H9 (cell line): Measurements from ENCODE around the gene FTO. TPM values are rescaled to one million over a fixed set of nuclear protein-coding genes. Genes with fewer than 3 reads are reported as not detected.

Experiments used
- DNase-seq: peaks from one replicate; pipeline ENCODE4 v3.0.0-alpha.2; 2017
- H2AFZ ChIP-seq: one replicate; pipeline ENCODE4 v1.6.1; 2013; ENCODE audit warnings: mild to moderate bottlenecking, low read length, control low read depth, moderate library complexity
- H2AK5ac ChIP-seq: 2 replicates; pipeline ENCODE4 v1.6.1; 2013; ENCODE audit warnings: low read length, control low read depth, mixed read lengths; ENCODE audit not compliant: insufficient read length
- H2BK120ac ChIP-seq: one replicate; pipeline ENCODE4 v1.6.1; 2013; ENCODE audit warnings: low read depth, mild to moderate bottlenecking, low read length, control low read depth, inconsistent platforms; ENCODE audit not compliant: poor library complexity, severe bottlenecking
- H2BK12ac ChIP-seq: 2 replicates; pipeline ENCODE4 v1.6.1; 2013; ENCODE audit warnings: low read length, control low read depth, mixed read lengths, low read depth; ENCODE audit not compliant: insufficient read length
- H2BK15ac ChIP-seq: 2 replicates; pipeline ENCODE4 v1.6.1; 2013; ENCODE audit warnings: low read depth, low read length, control low read depth
- H2BK20ac ChIP-seq: one replicate; pipeline ENCODE4 v1.6.1; 2013; ENCODE audit warnings: low read depth, mild to moderate bottlenecking, low read length, control low read depth, inconsistent platforms; ENCODE audit not compliant: poor library complexity, severe bottlenecking
- H2BK5ac ChIP-seq: 2 replicates; pipeline ENCODE4 v1.6.1; 2013; ENCODE audit warnings: low read length, control low read depth, mixed read lengths; ENCODE audit not compliant: insufficient read length
- H3K14ac ChIP-seq: 2 replicates; pipeline ENCODE4 v1.6.1; 2013; ENCODE audit warnings: low read length, control low read depth; ENCODE audit not compliant: insufficient read depth
- H3K18ac ChIP-seq: 2 replicates; pipeline ENCODE4 v1.6.1; 2013; ENCODE audit warnings: low read depth, mild to moderate bottlenecking, mixed read lengths, low read length, control low read depth; ENCODE audit not compliant: insufficient read length
- H3K23ac ChIP-seq: 2 replicates; pipeline ENCODE4 v1.6.1; 2013; ENCODE audit warnings: low read length, control low read depth, mixed read lengths, low read depth; ENCODE audit not compliant: insufficient read length
- H3K23me2 ChIP-seq: 2 replicates; pipeline ENCODE4 v1.6.1; 2013; ENCODE audit warnings: low read depth, mild to moderate bottlenecking, mixed read lengths, low read length, control low read depth; ENCODE audit not compliant: insufficient read length, poor library complexity, severe bottlenecking
- H3K27ac ChIP-seq: 2 replicates; pipeline ENCODE4 v1.5.1; 2013; ENCODE audit warnings: low read length, control low read depth, mixed read lengths, low read depth; ENCODE audit not compliant: insufficient read length
- H3K27me3 ChIP-seq: 2 replicates; pipeline ENCODE4 v1.6.1; 2013; ENCODE audit warnings: low read length, control low read depth, inconsistent platforms; ENCODE audit not compliant: insufficient read depth
- H3K4ac ChIP-seq: 2 replicates; pipeline ENCODE4 v1.6.1; 2013; ENCODE audit warnings: low read depth, mild to moderate bottlenecking, control low read depth, inconsistent platforms, low read length, moderate library complexity
- H3K4me1 ChIP-seq: 2 replicates; pipeline ENCODE4 v1.6.1; 2013; ENCODE audit warnings: low read length, control low read depth, inconsistent platforms; ENCODE audit not compliant: insufficient read depth
- H3K4me2 ChIP-seq: 2 replicates; pipeline ENCODE4 v1.6.1; 2013; ENCODE audit warnings: low read length, control low read depth, mixed read lengths; ENCODE audit not compliant: insufficient read length, insufficient read depth
- H3K56ac ChIP-seq: 2 replicates; pipeline ENCODE4 v1.6.1; 2013; ENCODE audit warnings: low read depth, mild to moderate bottlenecking, mixed read lengths, low read length, control low read depth; ENCODE audit not compliant: insufficient read length
- H3K79me1 ChIP-seq: 2 replicates; pipeline ENCODE4 v1.6.1; 2013; ENCODE audit warnings: low read depth, mild to moderate bottlenecking, moderate library complexity, low read length, control low read depth, inconsistent platforms; ENCODE audit not compliant: insufficient read depth, poor library complexity, severe bottlenecking
- H3K79me2 ChIP-seq: 2 replicates; pipeline ENCODE4 v1.6.1; 2013; ENCODE audit warnings: low read length, control low read depth, inconsistent platforms; ENCODE audit not compliant: insufficient read depth
- H3K9ac ChIP-seq: 2 replicates; pipeline ENCODE4 v1.6.1; 2013; ENCODE audit warnings: low read length, control low read depth, mixed read lengths; ENCODE audit not compliant: insufficient read length; ENCODE audit errors: extremely low read depth
- H3K9me3 ChIP-seq: one replicate; pipeline ENCODE4 v1.6.1; 2013; ENCODE audit warnings: low read depth, low read length, inconsistent platforms; ENCODE audit not compliant: control insufficient read depth
- H3T11ph ChIP-seq: one replicate; pipeline ENCODE4 v1.6.1; 2013; ENCODE audit warnings: mild to moderate bottlenecking, low read length, control low read depth, inconsistent platforms
- H4K20me1 ChIP-seq: one replicate; pipeline ENCODE4 v1.6.1; 2013; ENCODE audit not compliant: control insufficient read depth, insufficient read length, insufficient read depth
- H4K5ac ChIP-seq: 2 replicates; pipeline ENCODE4 v1.6.1; 2013; ENCODE audit warnings: low read depth, mild to moderate bottlenecking, mixed read lengths, low read length, control low read depth; ENCODE audit not compliant: insufficient read length
- H4K8ac ChIP-seq: replicated peaks from 2 replicates; pipeline ENCODE4 v1.6.1; 2013; ENCODE audit warnings: low read length, control low read depth, mixed read lengths, low read depth; ENCODE audit not compliant: insufficient read length
- H4K91ac ChIP-seq: 2 replicates; pipeline ENCODE4 v1.6.1; 2013; ENCODE audit warnings: low read depth, mild to moderate bottlenecking, moderate library complexity, mixed read lengths, low read length, control low read depth; ENCODE audit not compliant: insufficient read length
- H3K27ac Mint-ChIP-seq, 3 experiments: 2 replicates in 2 of 3; 3 replicates in 1 of 3; pipeline ENCODE4 v1.8.0; 2020 to 2021; ENCODE audit warnings: mixed read lengths in 3 of 3, mild to moderate bottlenecking in 1 of 3, moderate library complexity in 1 of 3
- H3K27me3 Mint-ChIP-seq: 2 replicates; pipeline ENCODE4 v1.8.0; 2021; ENCODE audit warnings: low read depth, mild to moderate bottlenecking, moderate library complexity, mixed read lengths
- H3K36me3 Mint-ChIP-seq, 3 experiments: 2 replicates in 2 of 3; 3 replicates in 1 of 3; pipeline ENCODE4 v1.8.0; 2020 to 2021; ENCODE audit warnings: low read depth in 3 of 3, mixed read lengths in 3 of 3; ENCODE audit not compliant: insufficient read depth in 1 of 3
- H3K4me1 Mint-ChIP-seq, 2 experiments: 2 replicates each; pipeline ENCODE4 v1.8.0; 2020; ENCODE audit warnings: mixed read lengths in 2 of 2
- H3K4me3 Mint-ChIP-seq, 2 experiments: 2 replicates in 1 of 2; 3 replicates in 1 of 2; pipeline ENCODE4 v1.8.0; 2020 to 2021; ENCODE audit warnings: mild to moderate bottlenecking in 2 of 2, mixed read lengths in 2 of 2, moderate library complexity in 1 of 2
- H3K9me3 Mint-ChIP-seq, 2 experiments: 2 replicates in 1 of 2; 3 replicates in 1 of 2; pipeline ENCODE4 v1.8.0; 2020; ENCODE audit warnings: mild to moderate bottlenecking in 2 of 2, mixed read lengths in 2 of 2, moderate library complexity in 1 of 2
- WGBS: extraction: QIAGEN DNeasy Blood & Tissue Kit; methylation state at CpG from one replicate; pipeline ENCODE4 v1.1.7; 2013; ENCODE audit warnings: missing lambda C conversion rate, low lambda C conversion rate, mixed read lengths; ENCODE audit not compliant: insufficient read length; ENCODE audit errors: extremely low coverage; 5-methylcytosine and 5-hydroxymethylcytosine counted together
- total RNA-seq: library from RNA; stranded (reverse); gene quantifications from 2 replicates; pipeline ENCODE4 v1.2.1, GENCODE V29; 2021
- TF ChIP-seq, protein P1 (sequence below): fragments of 200-600 bp; sonication (generic); conservative IDR thresholded peaks from 3 replicates; pipeline ENCODE4 v1.8.0; 2021; ENCODE audit warnings: antibody characterized with exemption, mild to moderate bottlenecking

The FTO gene
- total RNA-seq, 1 experiment from 2014 or later = 67.9 TPM

DNA sequence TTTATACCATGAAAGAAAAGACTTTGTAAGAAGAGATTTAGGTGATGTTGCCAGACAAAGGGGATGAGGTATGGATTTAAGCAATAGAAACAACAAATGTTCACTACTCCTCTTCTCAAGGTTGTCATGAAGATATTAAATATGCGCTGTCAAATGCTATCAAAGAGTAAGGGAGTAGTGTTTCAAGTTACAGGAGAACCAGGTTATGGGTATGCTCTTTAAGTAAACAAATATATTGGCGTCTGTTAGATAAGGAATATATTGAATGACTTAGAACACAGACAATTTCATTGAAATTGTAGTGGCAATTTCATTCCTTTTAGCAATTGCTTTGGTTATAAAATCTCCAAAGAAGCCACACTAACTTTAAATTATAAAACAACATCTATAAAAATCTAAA, 229.0 kb downstream of the FTO start:
- no peak overlapping the region for H3K27ac Mint-ChIP-seq
- Histone ChIP-seq H2AK5ac (no peak overlapping the region), H3T11ph (no peak overlapping the region), H4K8ac (no peak overlapping the region), H3K4me2 (no peak overlapping the region), H3K18ac (no peak overlapping the region), H3K79me2 (no peaks in the 10 kb centered on the region), H3K27ac (no peak overlapping the region), H2AFZ (no peak overlapping the region), H3K4ac (no peak overlapping the region), H2BK5ac (no peak overlapping the region), H3K14ac (no peak overlapping the region), H4K20me1 (no peaks in the 10 kb centered on the region), H2BK20ac (no peak overlapping the region), H2BK120ac (no peak overlapping the region), H2BK12ac (no peak overlapping the region), H3K9ac (no peak overlapping the region), H3K4me1 (no peaks in the 10 kb centered on the region), H3K56ac (no peak overlapping the region), H2BK15ac (no peak overlapping the region), H4K5ac (no peak overlapping the region), H3K23ac (no peak overlapping the region), H3K9me3 (no peaks in the 10 kb centered on the region), H4K91ac (no peak overlapping the region), H3K79me1 (no peaks in the 10 kb centered on the region), H3K23me2 (no peaks in the 10 kb centered on the region), H3K27me3 (no peaks in the 10 kb centered on the region)
- TF ChIP-seq, protein P1, sequence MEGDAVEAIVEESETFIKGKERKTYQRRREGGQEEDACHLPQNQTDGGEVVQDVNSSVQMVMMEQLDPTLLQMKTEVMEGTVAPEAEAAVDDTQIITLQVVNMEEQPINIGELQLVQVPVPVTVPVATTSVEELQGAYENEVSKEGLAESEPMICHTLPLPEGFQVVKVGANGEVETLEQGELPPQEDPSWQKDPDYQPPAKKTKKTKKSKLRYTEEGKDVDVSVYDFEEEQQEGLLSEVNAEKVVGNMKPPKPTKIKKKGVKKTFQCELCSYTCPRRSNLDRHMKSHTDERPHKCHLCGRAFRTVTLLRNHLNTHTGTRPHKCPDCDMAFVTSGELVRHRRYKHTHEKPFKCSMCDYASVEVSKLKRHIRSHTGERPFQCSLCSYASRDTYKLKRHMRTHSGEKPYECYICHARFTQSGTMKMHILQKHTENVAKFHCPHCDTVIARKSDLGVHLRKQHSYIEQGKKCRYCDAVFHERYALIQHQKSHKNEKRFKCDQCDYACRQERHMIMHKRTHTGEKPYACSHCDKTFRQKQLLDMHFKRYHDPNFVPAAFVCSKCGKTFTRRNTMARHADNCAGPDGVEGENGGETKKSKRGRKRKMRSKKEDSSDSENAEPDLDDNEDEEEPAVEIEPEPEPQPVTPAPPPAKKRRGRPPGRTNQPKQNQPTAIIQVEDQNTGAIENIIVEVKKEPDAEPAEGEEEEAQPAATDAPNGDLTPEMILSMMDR = no peak
- no peaks in the 10 kb centered on the region for H3K27me3 Mint-ChIP-seq
- DNase-seq = no peak
- H3K9me3 Mint-ChIP-seq = no peaks in the 10 kb centered on the region
- H3K36me3 Mint-ChIP-seq = peaks cover 0 to 4% (median 0%) of the 10 kb centered on the region in 3 experiments; a peak in 1 of 7 replicates
- no peak overlapping the region for H3K4me3 Mint-ChIP-seq
- no CpG with 5 or more reads among the region's 2 CpGs for WGBS
- H3K4me1 Mint-ChIP-seq = peaks cover 0 to 3% of the 10 kb centered on the region in 2 experiments; a peak in 1 of 4 replicates
